Measurements from ENCODE around the gene LSAMP. TPM values are rescaled to one million over a fixed set of nuclear protein-coding genes. Genes with fewer than 3 reads are reported as not detected.
A peak's percentile ranks its signal among the peaks of the same experiment; 100 is the strongest.

LSAMP gene
- total RNA-seq, 1 donor from 2014 or later, result 18.0 TPM

- Histone ChIP-seq H2AFZ (replicated peaks) (no peak overlapping the region), H3K9ac (no peak overlapping the region), H3K9me3 (ENCODE audit: low read depth) (no peaks in the 10 kb centered on the region), H3K79me2 (ENCODE audit: low read depth) (no peaks in the 10 kb centered on the region), H3K36me3 (no peaks in the 10 kb centered on the region), H3K27ac (no peak overlapping the region), H3K4me3 (no peak overlapping the region), H3F3A (ENCODE audit: low read depth) (no peaks in the 10 kb centered on the region), H3K4me1 (no peaks in the 10 kb centered on the region), H4K20me1 (ENCODE audit: low read depth) (no peaks in the 10 kb centered on the region), H3K4me2 (no peak overlapping the region), H3K27me3 (no peaks in the 10 kb centered on the region)
- TF ChIP-seq EZH2 (IDR thresholded peaks at IDR 0.05), result no peak
- TF ChIP-seq, protein P1, sequence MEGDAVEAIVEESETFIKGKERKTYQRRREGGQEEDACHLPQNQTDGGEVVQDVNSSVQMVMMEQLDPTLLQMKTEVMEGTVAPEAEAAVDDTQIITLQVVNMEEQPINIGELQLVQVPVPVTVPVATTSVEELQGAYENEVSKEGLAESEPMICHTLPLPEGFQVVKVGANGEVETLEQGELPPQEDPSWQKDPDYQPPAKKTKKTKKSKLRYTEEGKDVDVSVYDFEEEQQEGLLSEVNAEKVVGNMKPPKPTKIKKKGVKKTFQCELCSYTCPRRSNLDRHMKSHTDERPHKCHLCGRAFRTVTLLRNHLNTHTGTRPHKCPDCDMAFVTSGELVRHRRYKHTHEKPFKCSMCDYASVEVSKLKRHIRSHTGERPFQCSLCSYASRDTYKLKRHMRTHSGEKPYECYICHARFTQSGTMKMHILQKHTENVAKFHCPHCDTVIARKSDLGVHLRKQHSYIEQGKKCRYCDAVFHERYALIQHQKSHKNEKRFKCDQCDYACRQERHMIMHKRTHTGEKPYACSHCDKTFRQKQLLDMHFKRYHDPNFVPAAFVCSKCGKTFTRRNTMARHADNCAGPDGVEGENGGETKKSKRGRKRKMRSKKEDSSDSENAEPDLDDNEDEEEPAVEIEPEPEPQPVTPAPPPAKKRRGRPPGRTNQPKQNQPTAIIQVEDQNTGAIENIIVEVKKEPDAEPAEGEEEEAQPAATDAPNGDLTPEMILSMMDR (IDR thresholded peaks at IDR 0.05), result peak; percentile 48
- no peak for DNase-seq (ENCODE audit: low spot score)
- Mint-ChIP-seq H3K4me3 (no peak overlapping the region), H3K9me3 (no peaks in the 10 kb centered on the region), H3K27ac (no peak overlapping the region), H3K4me1 (peaks cover 1% of the 10 kb centered on the region), H3K36me3 (peaks cover 4% of the 10 kb centered on the region), H3K27me3 (ENCODE audit: insufficient read depth, low read depth) (no peaks in the 10 kb centered on the region)
Observed at GRCh38 chr3:115937054-115937453, 508.2 kb downstream of the LSAMP start.

DNA sequence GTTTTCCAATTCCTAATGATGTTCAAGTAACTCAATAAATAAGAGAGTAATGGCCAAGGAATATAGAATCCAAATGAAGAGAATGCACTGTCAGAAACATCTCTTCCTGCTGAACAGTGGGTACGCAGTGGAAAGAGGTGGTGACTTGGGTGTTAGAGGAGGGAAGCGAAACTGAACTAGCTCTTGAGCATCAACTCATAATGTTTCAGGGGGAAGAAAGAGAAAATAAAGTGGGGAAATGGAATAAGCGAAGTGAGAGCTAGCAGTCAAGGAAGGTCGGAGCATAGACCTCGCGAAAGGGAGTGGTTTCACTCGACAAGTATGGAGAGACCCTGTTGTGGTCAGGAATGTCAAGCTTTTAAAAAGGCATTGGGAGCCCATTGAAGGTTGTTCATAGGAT is 512.5 kb downstream of the LSAMP start:
- no peak overlapping the region for H2AFZ ChIP-seq (replicated peaks)
- H3K9me3 ChIP-seq (ENCODE audit: low read depth), result no peaks in the 10 kb centered on the region
- H3K4me1 ChIP-seq, result peaks cover 6% of the 10 kb centered on the region
- Mint-ChIP-seq H3K36me3 (no peaks in the 10 kb centered on the region), H3K4me1 (peaks cover 30% of the 10 kb centered on the region), H3K9me3 (no peaks in the 10 kb centered on the region), H3K4me3 (no peak overlapping the region), H3K27me3 (ENCODE audit: insufficient read depth, low read depth) (no peaks in the 10 kb centered on the region), H3K27ac (no peak overlapping the region)
- no peaks in the 10 kb centered on the region for H3K27me3 ChIP-seq
- no peak overlapping the region for H3K9ac ChIP-seq
- no peak overlapping the region for H3K4me3 ChIP-seq
- H3K4me2 ChIP-seq, result no peak overlapping the region
- no peak for TF ChIP-seq EZH2phosphoT487 (IDR thresholded peaks at IDR 0.05)
- TF ChIP-seq, protein P1 (IDR thresholded peaks at IDR 0.05), result no peak
- no peak for TF ChIP-seq EZH2 (IDR thresholded peaks at IDR 0.05)
- no peaks in the 10 kb centered on the region for H3K79me2 ChIP-seq (ENCODE audit: low read depth)
- no peaks in the 10 kb centered on the region for H4K20me1 ChIP-seq (ENCODE audit: low read depth)
- no peak overlapping the region for H3K27ac ChIP-seq
- H3K36me3 ChIP-seq, result no peaks in the 10 kb centered on the region
- no peaks in the 10 kb centered on the region for H3F3A ChIP-seq (ENCODE audit: low read depth)
- no peak for DNase-seq (ENCODE audit: low spot score)

DNA sequence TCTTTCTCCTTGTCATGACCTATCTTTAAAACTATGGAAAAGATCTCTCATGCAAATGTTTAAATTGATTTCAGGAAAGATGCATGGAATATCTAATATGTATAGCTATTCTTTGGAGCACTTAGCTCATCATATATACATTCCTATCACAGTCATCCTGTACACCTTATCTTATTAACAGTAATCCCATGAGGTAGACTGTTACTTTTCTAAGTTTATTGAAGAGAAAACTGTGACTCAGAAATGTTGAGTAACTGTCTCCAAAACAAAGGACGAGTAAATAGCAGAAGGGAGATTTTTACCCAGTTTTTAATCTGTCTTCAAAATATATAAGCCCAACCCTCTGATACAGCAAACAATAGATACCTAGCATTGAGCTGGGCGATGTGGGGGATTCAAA is 513.7 kb downstream of the LSAMP start:
- no peaks in the 10 kb centered on the region for H3K36me3 Mint-ChIP-seq
- H3K4me3 Mint-ChIP-seq, result no peak overlapping the region
- no peak overlapping the region for H3K27ac ChIP-seq
- H2AFZ ChIP-seq (replicated peaks), result no peak overlapping the region
- no peak overlapping the region for H3K4me3 ChIP-seq
- H3K79me2 ChIP-seq (ENCODE audit: low read depth), result no peaks in the 10 kb centered on the region
- H3K4me1 Mint-ChIP-seq, result peaks cover 42% of the 10 kb centered on the region
- no peaks in the 10 kb centered on the region for H3K27me3 Mint-ChIP-seq (ENCODE audit: insufficient read depth, low read depth)
- H3K9me3 ChIP-seq (ENCODE audit: low read depth), result no peaks in the 10 kb centered on the region
- no peaks in the 10 kb centered on the region for H4K20me1 ChIP-seq (ENCODE audit: low read depth)
- no peaks in the 10 kb centered on the region for H3K36me3 ChIP-seq
- no peak overlapping the region for H3K9ac ChIP-seq
- no peaks in the 10 kb centered on the region for H3F3A ChIP-seq (ENCODE audit: low read depth)
- peaks cover 6% of the 10 kb centered on the region for H3K4me1 ChIP-seq
- no peaks in the 10 kb centered on the region for H3K27me3 ChIP-seq
- no peak for TF ChIP-seq EZH2phosphoT487 (IDR thresholded peaks at IDR 0.05)
- TF ChIP-seq EZH2 (IDR thresholded peaks at IDR 0.05), result no peak
- TF ChIP-seq, protein P1 (IDR thresholded peaks at IDR 0.05), result no peak
- H3K4me2 ChIP-seq, result no peak overlapping the region
- H3K27ac Mint-ChIP-seq, result no peak overlapping the region
- no peak for DNase-seq (ENCODE audit: low spot score)
- H3K9me3 Mint-ChIP-seq, result no peaks in the 10 kb centered on the region

All from neural progenitor cell (in vitro differentiated cells).